Omental fat pad (tissue), 4 donors: ENCODE results near the gene ELL2. TPM values are rescaled to one million over a fixed set of nuclear protein-coding genes. Genes with fewer than 3 reads are reported as not detected.
"Not testable (repeated sequence)": the region's sequence is repeated elsewhere in the genome, so short reads cannot be mapped to it uniquely, and the experiment has no call there.

Experiments used
- ATAC-seq: fragments of 150-250 bp; one replicate; pipeline ENCODE4 v1.9.1; 2016; ENCODE audit warnings: mild to moderate bottlenecking, moderate library complexity; ENCODE audit not compliant: low FRiP score
- DNase-seq: peaks from one replicate; pipeline ENCODE4 v3.0.0-alpha.2; 2019; ENCODE audit warnings: low spot score
- CTCF ChIP-seq, 3 donors: fragments of 450-650 bp; IDR thresholded peaks; one replicate each; pipeline ENCODE4 v1.5.1; 2016 to 2017; ENCODE audit warnings: antibody characterized with exemption in 3 of 3, mild to moderate bottlenecking in 3 of 3, moderate library complexity in 2 of 3
- total RNA-seq, 4 donors: library from RNA; depleted of rRNA; stranded (reverse); fragments of >200 nt; gene quantifications; one replicate each; pipeline ENCODE4 v1.1.0, GENCODE V29; 2016

The ELL2 gene
- total RNA-seq, 4 donors from 2014 or later = 64.3 to 318 (median 121) TPM

- DNase-seq (no peak), ATAC-seq (no peak)
- TF ChIP-seq CTCF (IDR thresholded peaks at IDR 0.05) = no peak
These were observed 30.4 kb downstream of the ELL2 start for GRCh38 chr5:95931079-95931833.

GRCh38 chr5:95930141-95930930, 31.3 kb downstream of the ELL2 start:
- no peak for TF ChIP-seq CTCF (IDR thresholded peaks at IDR 0.05)
- ATAC-seq = no peak
- DNase-seq = no peak

GRCh38 chr5:95928724-95929253, 32.9 kb downstream of the ELL2 start:
- TF ChIP-seq CTCF (IDR thresholded peaks at IDR 0.05) = no peak
- ATAC-seq (no peak), DNase-seq (no peak)

GRCh38 chr5:95927927-95928723, 33.5 kb downstream of the ELL2 start:
- no peak for DNase-seq
- ATAC-seq = no peak
- TF ChIP-seq CTCF (IDR thresholded peaks at IDR 0.05) = no peak

DNA sequence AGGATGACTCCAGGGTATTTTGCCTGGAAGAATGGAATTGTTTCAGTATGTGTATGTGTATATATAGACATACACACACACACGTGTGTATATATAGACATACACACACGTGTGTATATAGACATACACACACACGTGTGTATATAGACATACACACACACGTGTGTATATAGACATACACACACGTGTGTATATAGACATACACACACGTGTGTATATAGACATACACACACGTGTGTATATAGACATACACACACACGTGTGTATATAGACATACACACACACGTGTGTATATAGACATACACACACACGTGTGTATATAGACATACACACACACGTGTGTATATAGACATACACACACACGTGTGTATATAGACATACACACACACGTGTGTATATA, 34.4 kb downstream of the ELL2 start:
- not testable (repeated sequence) for ATAC-seq

DNA sequence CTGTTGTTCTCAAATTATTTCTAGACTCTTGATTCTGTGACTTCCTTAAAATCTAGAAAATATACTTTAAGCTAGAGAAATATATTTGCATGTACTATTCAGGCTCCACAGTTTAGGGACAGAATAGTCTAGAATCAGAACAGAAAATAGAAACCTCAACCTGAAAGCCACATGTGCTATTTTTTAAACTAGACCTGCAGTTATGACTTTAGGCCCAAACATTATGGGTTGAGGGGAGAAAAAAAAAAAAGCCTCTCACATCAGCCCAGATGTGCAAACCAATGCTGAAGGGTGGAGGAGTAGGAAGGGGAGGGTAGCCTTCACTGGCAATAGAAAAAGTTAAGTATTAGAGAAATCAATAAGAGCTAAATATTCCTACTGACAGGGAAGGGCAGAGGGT, 35.7 kb downstream of the ELL2 start:
- no peak for TF ChIP-seq CTCF (IDR thresholded peaks at IDR 0.05)
- ATAC-seq (no peak), DNase-seq (no peak)

More for the DNA sequence above, 34.4 kb downstream of the ELL2 start:
- not testable (repeated sequence) for DNase-seq

DNA sequence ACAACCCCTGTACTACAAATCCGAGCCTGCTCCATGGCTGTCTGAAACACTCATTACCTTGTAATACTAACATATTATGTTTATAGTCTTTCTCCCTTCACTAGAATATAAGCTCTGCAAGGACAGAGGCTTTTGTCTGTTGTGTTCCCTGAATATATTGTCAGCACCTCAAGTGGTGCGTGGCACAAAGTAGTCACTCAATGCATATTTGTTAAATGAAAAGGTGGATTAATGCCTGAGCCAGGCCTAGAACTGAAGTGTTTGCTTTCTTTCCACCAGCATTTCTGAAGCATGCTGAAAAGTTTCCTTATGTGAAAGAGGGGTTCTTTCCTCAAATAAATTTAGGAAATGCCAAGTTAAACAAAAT, 36.3 kb downstream of the ELL2 start:
- DNase-seq = no peak
- no peak for ATAC-seq
- no peak for TF ChIP-seq CTCF (IDR thresholded peaks at IDR 0.05)
